ENCODE measurements around the gene TSPAN3. TPM values are rescaled to one million over a fixed set of nuclear protein-coding genes. Genes with fewer than 3 reads are reported as not detected.

TSPAN3 gene
- total and polyA plus RNA-seq, 7 donors: 146 to 330 (median 210) TPM

GRCh38 chr15:77030928-77031375, 40.0 kb downstream of the TSPAN3 start:
- TF ChIP-seq CTCF (IDR thresholded peaks at IDR 0.05): no peak
- Histone ChIP-seq H3K36me3 (ENCODE audit: insufficient read depth in 1 of 2, low read depth in 1 of 2) (peaks cover 0 to under 1% of the 10 kb centered on the region in 2 donors), H3K27me3 (ENCODE audit: insufficient read depth in 3 of 3, low read length in 2 of 3) (no peaks in the 10 kb centered on the region), H3K4me1 (no peaks in the 10 kb centered on the region), H3K27ac (no peak overlapping the region), H3K9me3 (no peaks in the 10 kb centered on the region), H3K4me3 (no peak overlapping the region)
- 79 to 84% (median 82%) methylated on average over 9 to 10 of the region's 10 CpGs for WGBS, 3 donors
- intact Hi-C loops (cut with DNase I): loop anchor here in 1 of 2 donors (5.0 kb wide), 1 partner anchor 41 kb away; the partner anchor contains the start of gene TSPAN3
- DNase-seq (peak in 1 of 2 donors; percentile 35), ATAC-seq (no peak)

- intact Hi-C loops (cut with DNase I): loop anchor here in 1 of 2 donors (5.0 kb wide), 1 partner anchor 42 kb away; the partner anchor contains the start of gene TSPAN3
- peak in 1 of 2 donors; percentile 48 for DNase-seq
- no peaks in the 10 kb centered on the region for H3K36me3 ChIP-seq (ENCODE audit: insufficient read depth in 1 of 2, low read depth in 1 of 2)
These were observed 40.6 kb downstream of the TSPAN3 start for GRCh38 chr15:77030048-77030927.

GRCh38 chr15:77029166-77030047, 41.5 kb downstream of the TSPAN3 start:
- no peaks in the 10 kb centered on the region for H3K36me3 ChIP-seq (ENCODE audit: insufficient read depth in 1 of 2, low read depth in 1 of 2)
- intact Hi-C loops (cut with DNase I): loop anchor here (5.0 kb wide), 2 partner anchors 43 to 63 kb away; partner anchors contain the start of gene TSPAN3 (in 1 of the 2)
- 92% methylated on average over 18 to 21 of the region's 21 CpGs for WGBS, 3 donors
- DNase-seq (peak in 1 of 2 donors; percentile 35), ATAC-seq (no peak)
- no peak for TF ChIP-seq CTCF (IDR thresholded peaks at IDR 0.05)
- no peaks in the 10 kb centered on the region for H3K4me1 ChIP-seq
- no peak overlapping the region for H3K27ac ChIP-seq
- no peaks in the 10 kb centered on the region for H3K9me3 ChIP-seq
- no peaks in the 10 kb centered on the region for H3K27me3 ChIP-seq (ENCODE audit: insufficient read depth in 3 of 3, low read length in 2 of 3)
- H3K4me3 ChIP-seq: no peak overlapping the region

More at GRCh38 chr15:77030048-77030927, 40.6 kb downstream of the TSPAN3 start:
- 70 to 77% (median 72%) methylated on average over 22 of the region's 22 CpGs for WGBS, 3 donors
- Histone ChIP-seq H3K4me3 (no peak overlapping the region), H3K27ac (no peak overlapping the region), H3K4me1 (no peaks in the 10 kb centered on the region), H3K27me3 (ENCODE audit: insufficient read depth in 3 of 3, low read length in 2 of 3) (no peaks in the 10 kb centered on the region), H3K9me3 (no peaks in the 10 kb centered on the region)
- TF ChIP-seq CTCF (IDR thresholded peaks at IDR 0.05): no peak
- ATAC-seq: no peak

- intact Hi-C loops (cut with DNase I): loop anchor here in 1 of 2 donors (5.0 kb wide), 1 partner anchor 64 kb away; no protein-coding TSS in a partner anchor
- DNase-seq (no peak), ATAC-seq (no peak)
- Histone ChIP-seq H3K4me1 (no peaks in the 10 kb centered on the region), H3K27ac (no peak overlapping the region), H3K9me3 (no peaks in the 10 kb centered on the region), H3K4me3 (peak overlapping the region; percentile 53), H3K27me3 (ENCODE audit: insufficient read depth in 3 of 3, low read length in 2 of 3) (no peaks in the 10 kb centered on the region), H3K36me3 (ENCODE audit: insufficient read depth in 1 of 2, low read depth in 1 of 2) (no peaks in the 10 kb centered on the region)
- TF ChIP-seq CTCF (IDR thresholded peaks at IDR 0.05): no peak
- WGBS, 3 donors: 45 to 57% (median 52%) methylated on average over 21 to 22 of the region's 22 CpGs
These were observed 42.3 kb downstream of the TSPAN3 start for GRCh38 chr15:77028451-77029165.

All from psoas muscle (tissue), 8 donors.